GM12878 (cell line): ENCODE data around the gene PTPRM. TPM values are rescaled to one million over a fixed set of nuclear protein-coding genes. Genes with fewer than 3 reads are reported as not detected.
A peak's percentile ranks its signal among the peaks of the same experiment; 100 is the strongest.

Source experiments
- ATAC-seq: fragments of 200-7000 bp; cut with Tn5 transposase; 3 replicates; pipeline ENCODE4 v1.9.1; 2020; ENCODE audit warnings: mild to moderate bottlenecking, moderate library complexity
- BruUV-seq: library from RNA; stranded (reverse); fragments of 400-500 nt; replicated peaks from 2 replicates; lab custom pipeline; 2021; lab: Mats Ljungman, UMichigan
- CTCF ChIA-PET: fragments of 300-600 bp; sonication (Branson Sonifier 250); formaldehyde crosslinking; extraction: SDS; loops from one replicate; lab custom pipeline; 2021; ENCODE audit warnings: inconsistent platforms; lab: Yijun Ruan, JAX
- POLR2A ChIA-PET: fragments of 350-600 bp; formaldehyde crosslinking; extraction: SDS; loops from one replicate; lab custom pipeline; 2021; ENCODE audit warnings: inconsistent platforms; lab: Charles Lee
- RAD21 ChIA-PET: fragments of 300-600 bp; sonication (Branson Sonifier 250); formaldehyde crosslinking; loops from one replicate; lab custom pipeline; 2023; ENCODE audit warnings: antibody characterized with exemption; ENCODE audit not compliant: unreplicated experiment; lab: Charles Lee
- SMC1A ChIA-PET: fragments of 300-600 bp; sonication (Branson Sonifier 250); formaldehyde crosslinking; loops from one replicate; lab custom pipeline; 2023; ENCODE audit not compliant: unreplicated experiment, uncharacterized antibody; lab: Charles Lee
- DNase-seq: peaks from one replicate; pipeline ENCODE4 v3.0.0-alpha.2; 2011; ENCODE audit warnings: low read depth, low spot score
- FAIRE-seq: peaks from 3 replicates; lab custom pipeline; 2011; peaks lifted over from hg19 to GRCh38; lab: Jason Lieb, UNC
- H2AFZ ChIP-seq: 2 replicates; pipeline ENCODE4 v1.6.0; 2011; ENCODE audit warnings: low read depth, low read length, control low read depth; ENCODE audit not compliant: control insufficient read depth
- H3K27ac ChIP-seq: 2 replicates; pipeline ENCODE4 v1.5.1; 2011; ENCODE audit warnings: control low read depth; ENCODE audit not compliant: control insufficient read depth, insufficient read depth
- H3K27me3 ChIP-seq, 2 experiments: replicated peaks in 1 of 2; 2 replicates each; pipeline versions ENCODE4 v1.6.0 to v1.6.1; 2011; ENCODE audit warnings: low read length in 1 of 2; ENCODE audit not compliant: control insufficient read depth in 2 of 2, insufficient read depth in 2 of 2
- H3K36me3 ChIP-seq, 2 experiments: 2 replicates each; pipeline ENCODE4 v1.5.1; 2011; ENCODE audit warnings: low read length in 1 of 2; ENCODE audit not compliant: control insufficient read depth in 2 of 2, insufficient read depth in 2 of 2
- H3K4me1 ChIP-seq: 2 replicates; pipeline ENCODE4 v1.6.1; 2011; ENCODE audit warnings: mild to moderate bottlenecking, low read length, moderate library complexity, mixed read lengths; ENCODE audit not compliant: control insufficient read depth, insufficient read depth
- H3K4me2 ChIP-seq: 2 replicates; pipeline ENCODE4 v1.6.0; 2011; ENCODE audit warnings: control low read depth; ENCODE audit not compliant: control insufficient read depth, insufficient read depth
- H3K4me3 ChIP-seq: fragments of 200-600 bp; sonication (generic); 2 replicates; pipeline ENCODE4 v1.5.1; 2016
- H3K79me2 ChIP-seq: 2 replicates; pipeline ENCODE4 v1.6.0; 2011; ENCODE audit warnings: low read length; ENCODE audit not compliant: control insufficient read depth, insufficient read depth
- H3K9ac ChIP-seq: 2 replicates; pipeline ENCODE4 v1.8.0; 2011; ENCODE audit warnings: low read length, control low read depth, mixed read lengths; ENCODE audit not compliant: control insufficient read depth, insufficient read depth
- H3K9me3 ChIP-seq: replicated peaks from 3 replicates; pipeline ENCODE4 v1.5.1; 2011; ENCODE audit warnings: mild to moderate bottlenecking, low read length; ENCODE audit not compliant: control insufficient read depth, insufficient read depth
- H4K20me1 ChIP-seq: 2 replicates; pipeline ENCODE4 v1.6.0; 2011; ENCODE audit not compliant: control insufficient read depth, insufficient read depth
- NBN ChIP-seq: fragments of 450-650 bp; IDR thresholded peaks from 2 replicates; pipeline ENCODE4 v1.6.1; 2016
- SMC3 ChIP-seq: IDR thresholded peaks from 2 replicates; pipeline ENCODE4 v1.6.1; 2011; ENCODE audit warnings: low read length, improper control_type of control experiment, borderline replicate concordance
- ZNF24 ChIP-seq: fragments of 450-650 bp; IDR thresholded peaks from 2 replicates; pipeline ENCODE4 v1.6.1; 2017; ENCODE audit warnings: antibody characterized with exemption, mild to moderate bottlenecking
- WGBS: methylation state at CpG from one replicate; pipeline ENCODE4 v1.1.6; 2016; ENCODE audit warnings: low lambda C conversion rate; ENCODE audit not compliant: insufficient replicate concordance, insufficient coverage; ENCODE audit errors: missing lambda C conversion rate; 5-methylcytosine and 5-hydroxymethylcytosine counted together
- in situ Hi-C: fragments of 300-500 bp; cut with MboI; formaldehyde crosslinking; loops from 9 replicates; pipeline ENCODE4 v1.14.3; 2018; ENCODE audit warnings: mixed read lengths
- intact Hi-C: fragments of 100-400 bp; cut with micrococcal nuclease; formaldehyde crosslinking; loops from one replicate; pipeline ENCODE4 v1.14.2; 2022; ENCODE audit not compliant: unreplicated experiment
- polyA plus RNA-seq, 11 experiments: library from polyadenylated mRNA; depleted of rRNA in 4 of 11; unstranded in 6 of 11; stranded (reverse) in 5 of 11; fragments of >200 nt; fragmentation: Nextera tagmentation in 4 of 11; fragmentation: Illumina TruSeq in 1 of 11; extraction: Ambion mirVana in 4 of 11; extraction: Trizol in 1 of 11; gene quantifications; 1 replicate in 1 of 11; 2 replicates in 10 of 11; pipeline versions ENCODE4 v1.2.1 to v1.2.3, GENCODE V29; 2011 to 2016; ENCODE audit warnings: inconsistent platforms in 2 of 11, missing spikeins in 2 of 11, low read depth in 1 of 11
- total RNA-seq, 4 experiments: library from RNA; depleted of rRNA in 3 of 4; stranded (reverse); fragments of >200 nt in 3 of 4; fragmentation: Illumina TruSeq in 1 of 4; extraction: Trizol in 1 of 4; gene quantifications; 2 replicates each; pipeline versions ENCODE4 v1.2.1 to v1.2.3, GENCODE V29; 2013 to 2021
- TF ChIP-seq, protein P1 (sequence below): fragments of 450-650 bp; IDR thresholded peaks from 2 replicates; pipeline ENCODE4 v1.6.1; 2017; ENCODE audit warnings: borderline replicate concordance
- TF ChIP-seq, protein P2 (sequence below), 3 experiments: IDR thresholded peaks in 2 of 3; conservative IDR thresholded peaks in 1 of 3; 2 replicates each; pipeline ENCODE4 v1.5.1; 2011; ENCODE audit warnings: low read depth in 3 of 3, low read length in 3 of 3, mild to moderate bottlenecking in 3 of 3, control low read depth in 2 of 3, moderate library complexity in 2 of 3, inconsistent platforms in 1 of 3, mixed read lengths in 1 of 3; ENCODE audit not compliant: control insufficient read depth in 2 of 3, insufficient read depth in 1 of 3; ENCODE audit errors: extremely low read depth in 1 of 3

The PTPRM gene
- total and polyA plus RNA-seq, 10 of the 15 experiments (the other 5 are each of a cell fraction or from before 2014, with no cell fraction given): 0.07 to 22.6 (median 0.60) TPM

DNA sequence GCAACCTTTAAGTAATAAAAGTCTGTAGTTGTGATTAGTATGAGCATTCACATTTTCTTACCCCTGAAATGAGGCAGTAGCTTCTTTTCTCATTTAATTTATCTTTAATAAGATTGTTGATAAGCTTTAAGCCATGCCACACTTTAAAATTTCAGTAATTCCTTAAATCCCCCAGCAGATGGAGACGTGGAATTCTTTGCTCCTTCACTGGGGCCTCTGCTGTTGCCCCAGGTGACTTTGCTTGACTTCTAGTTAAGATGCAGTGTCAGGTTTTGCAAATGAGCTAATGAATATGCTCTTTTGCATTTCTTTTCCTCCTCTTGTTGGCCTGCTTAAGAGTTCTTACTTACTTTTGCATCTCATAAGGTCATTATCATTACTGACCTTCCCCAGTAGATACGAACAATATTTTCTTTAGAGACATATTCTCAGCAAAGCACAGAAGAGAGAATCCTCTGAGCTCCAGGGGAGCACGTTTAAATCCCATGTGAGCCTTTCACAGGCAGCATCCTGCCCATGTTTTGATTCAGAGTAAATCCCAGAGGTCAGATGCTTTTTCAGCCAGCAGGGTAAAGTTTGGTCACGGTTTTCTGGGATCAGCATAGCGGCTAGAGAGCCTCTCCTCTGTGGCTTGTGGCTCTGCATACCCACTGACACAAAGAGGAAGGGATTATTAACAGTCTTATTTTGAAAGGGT, 222.9 kb downstream of the PTPRM start:
- intact Hi-C loops (no loop called here), in situ Hi-C loops (no loop called here)
- Histone ChIP-seq H3K4me2 (no peak overlapping the region), H3K9me3 (no peaks in the 10 kb centered on the region), H2AFZ (no peak overlapping the region), H4K20me1 (no peaks in the 10 kb centered on the region), H3K27me3 (no peaks in the 10 kb centered on the region), H3K4me1 (no peaks in the 10 kb centered on the region), H3K4me3 (no peak overlapping the region), H3K27ac (no peak overlapping the region), H3K9ac (no peak overlapping the region), H3K79me2 (no peaks in the 10 kb centered on the region), H3K36me3 (no peaks in the 10 kb centered on the region)
- ChIA-PET RAD21 (interaction anchor here (0.8 to 1.7 kb wide), 5 partner anchors 88 to 601 kb away, joined by 3 to 6 read pairs (median 3); no protein-coding TSS in a partner anchor), POLR2A (no interaction called here), CTCF (interaction anchor here (0.6 to 1.8 kb wide), 7 partner anchors 36 to 606 kb away, joined by 3 to 5 read pairs (median 4); no protein-coding TSS in a partner anchor), SMC1A (interaction anchor here (0.8 to 2.0 kb wide), 15 partner anchors 9 to 601 kb away, joined by 3 to 10 read pairs (median 3); no protein-coding TSS in a partner anchor)
- DNase-seq (no peak), FAIRE-seq (no peak), ATAC-seq (no peak)
- no TSS peak for BruUV-seq
- 5% methylated on average over 5 of the region's 5 CpGs for WGBS
- TF ChIP-seq, protein P1, sequence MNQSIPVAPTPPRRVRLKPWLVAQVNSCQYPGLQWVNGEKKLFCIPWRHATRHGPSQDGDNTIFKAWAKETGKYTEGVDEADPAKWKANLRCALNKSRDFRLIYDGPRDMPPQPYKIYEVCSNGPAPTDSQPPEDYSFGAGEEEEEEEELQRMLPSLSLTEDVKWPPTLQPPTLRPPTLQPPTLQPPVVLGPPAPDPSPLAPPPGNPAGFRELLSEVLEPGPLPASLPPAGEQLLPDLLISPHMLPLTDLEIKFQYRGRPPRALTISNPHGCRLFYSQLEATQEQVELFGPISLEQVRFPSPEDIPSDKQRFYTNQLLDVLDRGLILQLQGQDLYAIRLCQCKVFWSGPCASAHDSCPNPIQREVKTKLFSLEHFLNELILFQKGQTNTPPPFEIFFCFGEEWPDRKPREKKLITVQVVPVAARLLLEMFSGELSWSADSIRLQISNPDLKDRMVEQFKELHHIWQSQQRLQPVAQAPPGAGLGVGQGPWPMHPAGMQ: no peak
- TF ChIP-seq ZNF24 (no peak), SMC3 (peak; percentile 33; the same call in 1 of the 2 replicates), NBN (no peak)
- TF ChIP-seq, protein P2, sequence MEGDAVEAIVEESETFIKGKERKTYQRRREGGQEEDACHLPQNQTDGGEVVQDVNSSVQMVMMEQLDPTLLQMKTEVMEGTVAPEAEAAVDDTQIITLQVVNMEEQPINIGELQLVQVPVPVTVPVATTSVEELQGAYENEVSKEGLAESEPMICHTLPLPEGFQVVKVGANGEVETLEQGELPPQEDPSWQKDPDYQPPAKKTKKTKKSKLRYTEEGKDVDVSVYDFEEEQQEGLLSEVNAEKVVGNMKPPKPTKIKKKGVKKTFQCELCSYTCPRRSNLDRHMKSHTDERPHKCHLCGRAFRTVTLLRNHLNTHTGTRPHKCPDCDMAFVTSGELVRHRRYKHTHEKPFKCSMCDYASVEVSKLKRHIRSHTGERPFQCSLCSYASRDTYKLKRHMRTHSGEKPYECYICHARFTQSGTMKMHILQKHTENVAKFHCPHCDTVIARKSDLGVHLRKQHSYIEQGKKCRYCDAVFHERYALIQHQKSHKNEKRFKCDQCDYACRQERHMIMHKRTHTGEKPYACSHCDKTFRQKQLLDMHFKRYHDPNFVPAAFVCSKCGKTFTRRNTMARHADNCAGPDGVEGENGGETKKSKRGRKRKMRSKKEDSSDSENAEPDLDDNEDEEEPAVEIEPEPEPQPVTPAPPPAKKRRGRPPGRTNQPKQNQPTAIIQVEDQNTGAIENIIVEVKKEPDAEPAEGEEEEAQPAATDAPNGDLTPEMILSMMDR (IDR thresholded peaks at IDR 0.05 in 2 of 3, conservative IDR thresholded peaks at IDR 0.05 in 1 of 3; ENCODE audit: control insufficient read depth in 2 of 3, extremely low read depth in 1 of 3, insufficient read depth in 1 of 3, low read depth in 3 of 3, low read length in 3 of 3): peak in 2 of 3 experiments; percentile 3 to 32; a peak in 1 of 6 replicates
